HG03521 (cell line): Measurements from ENCODE around the gene RRAGD.

Experiments used
- ATAC-seq: cut with Tn5 transposase; IDR thresholded peaks from one replicate; pipeline ENCODE4 v1.9.1; 2021; ENCODE audit warnings: mild to moderate bottlenecking, moderate library complexity; ENCODE audit not compliant: unreplicated experiment

RRAGD gene

GRCh38 chr6:89350281-89350966 is 61.6 kb downstream of the RRAGD start:
- ATAC-seq, result peak; percentile 26

DNA sequence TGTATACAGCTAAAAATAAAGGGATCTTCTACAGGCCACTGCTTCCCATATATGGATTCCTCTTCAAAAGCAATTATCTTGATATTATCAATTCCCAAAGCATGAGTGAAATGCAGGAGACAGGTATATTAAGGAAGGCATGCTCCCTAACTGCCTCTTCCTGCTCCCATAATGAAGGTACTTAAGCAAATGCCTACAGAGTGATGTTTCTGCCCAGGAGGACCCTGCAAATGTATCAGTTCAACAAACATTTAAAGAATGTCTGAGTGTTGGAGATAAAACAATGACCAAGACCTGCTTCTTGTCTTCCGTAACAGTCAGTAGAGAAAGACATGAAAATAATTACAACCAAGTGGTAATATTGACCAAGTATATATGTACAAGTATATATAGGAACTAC is 63.7 kb downstream of the RRAGD start:
- ATAC-seq, result no peak

DNA sequence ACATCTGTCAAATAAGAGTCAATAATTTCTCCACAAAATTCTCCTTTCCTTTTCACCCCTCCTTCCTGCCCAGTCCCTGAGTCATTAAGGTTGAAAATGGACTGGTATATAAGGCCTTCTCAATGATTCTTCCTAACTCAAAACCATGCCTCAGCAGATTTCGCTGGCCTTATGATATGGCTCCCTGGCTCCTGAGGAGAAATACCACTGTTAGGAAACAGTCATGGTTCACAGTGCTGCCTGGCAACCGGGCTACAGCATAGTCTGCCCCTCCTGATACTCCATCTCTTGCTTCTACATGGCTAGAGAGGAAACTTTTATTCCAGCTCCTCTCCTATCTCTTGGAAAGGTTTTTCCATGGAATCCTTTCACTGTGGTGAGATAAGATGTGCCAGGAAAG is 64.2 kb downstream of the RRAGD start:
- ATAC-seq, result no peak

- ATAC-seq, result no peak
Measured at GRCh38 chr6:89346433-89346832, 65.6 kb downstream of the RRAGD start.

- ATAC-seq, result no peak
Measured at GRCh38 chr6:89339565-89339964, 72.5 kb downstream of the RRAGD start.

DNA sequence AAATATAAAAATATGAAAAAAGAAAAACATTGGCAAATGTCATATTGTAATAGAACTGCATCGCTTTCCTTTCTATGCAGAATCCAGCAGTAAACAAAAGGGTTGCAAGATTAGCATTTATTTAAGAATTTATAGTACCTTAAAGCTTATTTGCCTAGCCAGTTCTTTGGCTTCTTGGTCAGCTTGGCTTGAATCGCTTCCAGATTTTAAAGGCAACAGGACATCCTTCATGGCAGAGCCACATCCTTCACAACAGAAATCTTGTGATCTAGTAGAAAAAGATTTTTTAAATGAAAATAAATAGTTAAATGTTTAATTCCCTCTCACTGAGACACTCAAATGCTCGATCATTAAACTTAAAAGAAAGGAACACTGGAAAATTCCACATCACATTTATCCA is 76.9 kb downstream of the RRAGD start:
- no peak for ATAC-seq

DNA sequence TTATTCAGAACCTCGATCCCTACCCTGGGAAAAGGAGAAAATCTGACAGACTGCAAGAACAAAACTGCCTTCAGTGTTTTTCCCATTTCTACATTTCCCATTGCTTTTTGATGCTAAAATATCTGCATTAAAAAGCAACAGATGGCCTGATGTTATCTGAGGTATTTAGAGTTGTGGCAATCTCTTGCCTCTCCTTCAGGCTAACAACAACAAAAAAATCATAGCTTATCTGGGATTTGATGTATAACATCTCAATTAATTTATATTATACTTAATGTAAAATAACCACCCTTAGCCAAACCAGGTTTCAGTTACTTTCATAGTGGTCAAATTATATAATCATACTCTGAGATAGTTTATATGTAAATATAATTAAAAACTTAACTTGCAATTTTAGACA is 81.2 kb downstream of the RRAGD start:
- no peak for ATAC-seq

GRCh38 chr6:89328976-89329375 is 83.1 kb downstream of the RRAGD start:
- no peak for ATAC-seq

DNA sequence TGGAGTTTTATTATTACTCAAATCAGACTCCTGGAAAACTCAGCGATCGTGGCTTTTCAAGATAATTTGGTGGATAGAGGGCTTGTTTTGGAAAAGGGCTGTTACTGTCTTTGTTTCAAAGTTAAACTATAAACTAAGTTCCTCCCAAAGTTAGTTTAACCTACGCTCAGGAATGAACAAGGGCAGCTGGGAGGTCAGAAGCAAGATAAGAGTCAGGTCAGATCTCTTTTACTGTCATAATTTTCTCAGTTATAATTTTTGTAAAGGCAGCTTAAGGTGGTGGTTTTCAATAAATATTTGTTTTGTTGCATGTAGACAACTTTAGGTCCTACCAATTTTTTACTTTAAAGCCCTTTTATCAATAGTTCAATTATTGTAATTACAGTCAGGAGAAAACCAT is 87.8 kb downstream of the RRAGD start:
- ATAC-seq, result no peak

- ATAC-seq, result no peak
Measured at GRCh38 chr6:89323511-89323971, 88.5 kb downstream of the RRAGD start.

GRCh38 chr6:89321131-89321970 is 90.7 kb downstream of the RRAGD start:
- ATAC-seq, result no peak

GRCh38 chr6:89320012-89320559 is 92.0 kb downstream of the RRAGD start:
- ATAC-seq, result no peak

DNA sequence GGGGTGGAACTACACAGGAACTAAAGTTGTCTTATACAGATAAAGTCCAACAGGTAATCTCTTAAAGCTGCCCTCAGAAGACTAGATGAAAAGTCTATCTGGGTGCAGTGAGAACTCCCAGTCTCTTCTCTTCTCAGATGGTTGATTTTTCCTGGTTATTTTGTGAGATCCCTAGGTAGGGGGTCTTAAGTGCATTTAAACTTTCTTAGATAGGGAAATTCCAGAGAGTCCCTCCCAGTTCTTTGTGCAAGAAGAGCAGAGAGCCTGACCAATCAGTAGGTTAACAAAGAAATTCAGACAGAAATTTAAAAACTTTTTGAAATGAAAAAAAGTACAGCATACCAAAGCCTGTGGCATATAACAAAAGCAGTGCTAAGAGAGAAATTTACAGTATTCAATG is 95.0 kb downstream of the RRAGD start:
- no peak for ATAC-seq

DNA sequence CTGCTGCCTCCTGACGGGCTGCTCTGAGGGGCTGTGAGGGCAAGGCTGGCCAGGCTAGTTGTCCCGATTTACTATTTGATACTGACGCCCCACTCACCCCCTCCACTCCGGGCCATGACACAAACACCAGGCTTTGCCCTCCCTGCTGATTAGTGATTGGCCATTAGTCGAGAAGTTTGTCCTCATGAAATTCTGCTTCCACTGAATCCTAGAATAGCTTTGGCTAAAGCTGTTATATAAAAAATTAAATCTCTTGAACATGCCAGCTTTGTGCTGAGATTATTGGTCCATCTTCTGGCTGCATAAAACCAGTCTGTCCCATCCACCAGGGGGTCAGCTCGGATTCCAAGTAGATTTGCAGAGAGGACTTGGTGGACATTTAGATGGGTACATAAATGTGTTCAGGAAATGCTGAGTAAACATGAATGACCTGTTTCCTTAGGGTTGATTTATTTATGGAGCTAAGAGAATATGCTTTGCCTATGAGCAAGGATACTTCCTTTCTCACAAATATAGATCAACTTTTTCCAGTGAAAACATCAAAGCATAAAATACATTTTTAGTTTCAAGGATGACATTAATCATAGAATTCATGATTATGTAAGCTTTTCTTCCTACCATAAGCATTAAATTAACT is 96.7 kb downstream of the RRAGD start, which contains the start of gene GABRR2:
Gene GABRR2 (minus strand): TSS at position 51 of the 637 bp plus-strand sequence. CDS start 134 bp downstream, outside the sequence.
- ATAC-seq, result no peak

GRCh38 chr6:89314692-89315091 is 97.4 kb downstream of the RRAGD start:
- no peak for ATAC-seq
